Pancreas (tissue), 10 donors: ENCODE results near the gene ARIH1. TPM values are rescaled to one million over a fixed set of nuclear protein-coding genes. Genes with fewer than 3 reads are reported as not detected.
A peak's percentile ranks its signal among the peaks of the same experiment; 100 is the strongest.
"Not testable (repeated sequence)": the region's sequence is repeated elsewhere in the genome, so short reads cannot be mapped to it uniquely, and the experiment has no call there.

Experiments used
- ATAC-seq, 4 donors: fragments of 200-7000 bp; cut with Tn5 transposase; one replicate each; pipeline versions ENCODE4 v1.8.0 to v1.9.1; 2020; ENCODE audit warnings: mild to moderate bottlenecking in 4 of 4, moderate library complexity in 4 of 4
- DNase-seq, 6 donors: peaks; one replicate each; pipeline ENCODE4 v3.0.0-alpha.2; 2020
- FAIRE-seq: peaks from 2 replicates; lab custom pipeline; 2012; peaks lifted over from hg19 to GRCh38; lab: Jason Lieb, UNC
- H3K27ac ChIP-seq, 4 donors: fragments of 200-600 bp; sonication (generic); 1 replicate in 3 of 4; 2 replicates in 1 of 4; pipeline versions ENCODE4 v1.5.0 to v1.8.0; 2020
- H3K27me3 ChIP-seq, 4 donors: fragments of 200-600 bp; one replicate each; pipeline ENCODE4 v1.8.0; 2021
- H3K36me3 ChIP-seq, 3 donors: fragments of 200-600 bp; sonication (generic) in 1 of 3; one replicate each; pipeline versions ENCODE4 v1.5.0 to v1.8.0; 2020 to 2021
- H3K4me1 ChIP-seq, 3 donors: fragments of 200-600 bp; one replicate each; pipeline ENCODE4 v1.8.0; 2021
- H3K4me3 ChIP-seq, 4 donors: fragments of 200-600 bp; sonication (generic) in 2 of 4; one replicate each; pipeline versions ENCODE4 v1.5.0 to v1.8.0; 2020 to 2021
- H3K9me3 ChIP-seq, 4 donors: fragments of 200-600 bp; one replicate each; pipeline ENCODE4 v1.8.0; 2021
- WGBS, 2 donors: extraction: QIAGEN DNeasy Blood & Tissue Kit; methylation state at CpG; one replicate each; pipeline ENCODE4 v1.1.7; 2013; 5-methylcytosine and 5-hydroxymethylcytosine counted together
- intact Hi-C, 3 donors: fragments of 100-400 bp; cut with DNase I; formaldehyde crosslinking; loops; one replicate each; pipeline versions ENCODE4 v1.11.1 to v1.14.2; 2022
- polyA plus RNA-seq, 2 donors: library from polyadenylated mRNA; stranded (reverse); fragments of 200-250 nt; gene quantifications; one replicate each; pipeline ENCODE4 v1.2.3, GENCODE V29; 2013
- total RNA-seq, 6 donors: library from RNA; stranded (reverse); fragmentation: NEBNext Ultra II Directional in 4 of 6; extraction: Animal tissue kit (Norgen Biotek cat#: 25700) in 4 of 6; gene quantifications; one replicate each; pipeline versions ENCODE4 v1.2.1 to v1.2.4, GENCODE V29; 2021 to 2023
- TF ChIP-seq, protein P1 (sequence below), 4 donors: fragments of 200-600 bp; sonication (generic) in 3 of 4; IDR thresholded peaks; one replicate each; pipeline versions ENCODE4 v1.5.0 to v1.8.0; 2021; ENCODE audit warnings: antibody characterized with exemption in 4 of 4
- donor health status: healthy with polysubstance abuse.
- donor health status: DM: no; HTN: no; CAD: no; lungs with moderate emphysema.
- donor health status: DM: no; HTN: no; CAD: no.
- donor health status: control.
- donor health status: control.
- donor health status: Bipolar disorder and iron deficiency.
- donor health status: DM: yes; HTN: yes; CAD: no.
- donor health status: DM: no; HTN: no; CAD: no.
- donor health status: DM: no; HTN: no; CAD: no.
- donor health status: DM: yes; HTN: yes; CAD: no.

The ARIH1 gene, protein sequence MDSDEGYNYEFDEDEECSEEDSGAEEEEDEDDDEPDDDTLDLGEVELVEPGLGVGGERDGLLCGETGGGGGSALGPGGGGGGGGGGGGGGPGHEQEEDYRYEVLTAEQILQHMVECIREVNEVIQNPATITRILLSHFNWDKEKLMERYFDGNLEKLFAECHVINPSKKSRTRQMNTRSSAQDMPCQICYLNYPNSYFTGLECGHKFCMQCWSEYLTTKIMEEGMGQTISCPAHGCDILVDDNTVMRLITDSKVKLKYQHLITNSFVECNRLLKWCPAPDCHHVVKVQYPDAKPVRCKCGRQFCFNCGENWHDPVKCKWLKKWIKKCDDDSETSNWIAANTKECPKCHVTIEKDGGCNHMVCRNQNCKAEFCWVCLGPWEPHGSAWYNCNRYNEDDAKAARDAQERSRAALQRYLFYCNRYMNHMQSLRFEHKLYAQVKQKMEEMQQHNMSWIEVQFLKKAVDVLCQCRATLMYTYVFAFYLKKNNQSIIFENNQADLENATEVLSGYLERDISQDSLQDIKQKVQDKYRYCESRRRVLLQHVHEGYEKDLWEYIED
- total RNA-seq = 10 to 100 TPM; 59.7 to 91.3 (median 68.8) TPM
- polyA plus RNA-seq = 10 to 100 TPM; 11.5 to 22.5 TPM

DNA sequence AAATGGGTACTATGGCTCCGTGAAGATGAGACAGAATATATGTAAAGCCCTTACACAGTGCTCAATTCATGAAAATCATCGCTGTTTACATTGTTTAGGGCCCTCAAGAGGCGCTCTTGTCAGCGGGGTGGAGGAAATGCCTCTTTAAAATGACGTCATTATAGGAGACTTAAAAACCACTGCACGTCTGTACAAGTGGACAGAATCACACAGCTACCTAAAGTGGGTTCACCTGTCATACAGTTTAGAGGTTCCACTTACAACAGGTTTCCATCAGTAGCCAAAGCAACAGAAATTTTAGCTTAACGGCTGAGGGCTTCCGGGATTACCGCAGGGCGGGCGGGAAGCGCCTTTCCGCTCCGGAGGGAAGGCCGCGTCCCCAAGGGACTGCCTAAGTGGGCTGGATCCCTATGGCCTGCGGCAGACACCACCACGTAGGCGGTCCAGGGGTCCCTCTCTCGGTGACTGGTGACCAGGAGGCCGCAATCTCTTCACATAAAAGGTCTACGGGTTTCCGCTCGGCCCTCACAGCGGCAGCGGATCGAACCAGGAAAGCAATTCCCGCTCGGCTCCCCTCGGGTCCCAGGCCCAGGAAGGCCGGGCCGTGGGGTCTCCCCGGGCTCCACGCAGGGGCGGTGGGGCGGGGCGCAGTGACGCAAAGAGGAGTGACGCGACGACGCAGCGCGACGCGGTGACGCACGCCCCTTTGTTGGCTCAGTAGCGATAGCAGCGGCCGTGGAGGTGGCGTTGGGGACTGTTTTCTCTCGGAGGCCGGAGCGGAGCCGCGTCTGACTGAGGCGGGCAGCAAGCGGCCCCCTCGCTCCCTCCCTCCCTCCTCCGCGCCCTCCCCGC is at the start of gene ARIH1:
ARIH1 (plus strand) TSS at position 717 of the 852 bp plus-strand sequence. CDS start 310 bp downstream, outside the sequence.
- Histone ChIP-seq H3K9me3 (no peaks in the 10 kb centered on the region), H3K36me3 (no peaks in the 10 kb centered on the region), H3K4me1 (peaks cover 23 to 31% (median 27%) of the 10 kb centered on the region in 3 donors), H3K4me3 (peak within 1 kb of the TSS; percentile 60 to 77 (median 75)), H3K27ac (peak within 1 kb of the TSS; percentile 99 to 100 (median 100)), H3K27me3 (no peaks in the 10 kb centered on the region)
- 0 to 1% methylated on average over 48 to 63 of the region's 63 CpGs for WGBS, 2 donors
- TF ChIP-seq, protein P1, sequence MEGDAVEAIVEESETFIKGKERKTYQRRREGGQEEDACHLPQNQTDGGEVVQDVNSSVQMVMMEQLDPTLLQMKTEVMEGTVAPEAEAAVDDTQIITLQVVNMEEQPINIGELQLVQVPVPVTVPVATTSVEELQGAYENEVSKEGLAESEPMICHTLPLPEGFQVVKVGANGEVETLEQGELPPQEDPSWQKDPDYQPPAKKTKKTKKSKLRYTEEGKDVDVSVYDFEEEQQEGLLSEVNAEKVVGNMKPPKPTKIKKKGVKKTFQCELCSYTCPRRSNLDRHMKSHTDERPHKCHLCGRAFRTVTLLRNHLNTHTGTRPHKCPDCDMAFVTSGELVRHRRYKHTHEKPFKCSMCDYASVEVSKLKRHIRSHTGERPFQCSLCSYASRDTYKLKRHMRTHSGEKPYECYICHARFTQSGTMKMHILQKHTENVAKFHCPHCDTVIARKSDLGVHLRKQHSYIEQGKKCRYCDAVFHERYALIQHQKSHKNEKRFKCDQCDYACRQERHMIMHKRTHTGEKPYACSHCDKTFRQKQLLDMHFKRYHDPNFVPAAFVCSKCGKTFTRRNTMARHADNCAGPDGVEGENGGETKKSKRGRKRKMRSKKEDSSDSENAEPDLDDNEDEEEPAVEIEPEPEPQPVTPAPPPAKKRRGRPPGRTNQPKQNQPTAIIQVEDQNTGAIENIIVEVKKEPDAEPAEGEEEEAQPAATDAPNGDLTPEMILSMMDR (IDR thresholded peaks at IDR 0.05) = no peak
- ATAC-seq = peak; percentile 92 to 98 (median 94)
- intact Hi-C loops = no loop called here
- peak; percentile 97 to 99 (median 98) for DNase-seq
- FAIRE-seq = no peak

DNA sequence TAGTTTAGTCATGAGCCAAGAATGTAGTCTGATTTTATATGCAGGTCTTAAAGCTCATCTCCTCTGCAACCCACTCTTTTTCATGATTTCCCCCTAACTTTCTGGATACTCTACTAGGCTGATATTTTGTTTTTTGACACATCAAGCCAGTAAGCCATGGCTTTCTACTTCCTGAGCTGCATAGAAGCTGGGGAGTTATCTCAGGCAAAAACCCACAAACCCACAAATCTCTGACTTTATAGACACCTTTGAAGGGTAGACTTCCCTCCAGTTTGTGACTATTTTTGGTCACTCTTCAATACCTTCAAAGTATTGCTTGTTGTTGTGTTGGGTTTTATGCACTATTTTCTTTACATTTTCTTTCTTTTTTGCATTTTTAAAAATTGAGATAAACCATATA is 47.4 kb upstream of the ARIH1 start:
- FAIRE-seq (no peak), DNase-seq (no peak), ATAC-seq (no peak)
- H3K27me3 ChIP-seq = no peaks in the 10 kb centered on the region
- H3K9me3 ChIP-seq = no peaks in the 10 kb centered on the region
- H3K36me3 ChIP-seq = no peaks in the 10 kb centered on the region
- H3K4me1 ChIP-seq = no peaks in the 10 kb centered on the region
- intact Hi-C loops = no loop called here
- H3K4me3 ChIP-seq = no peak overlapping the region
- TF ChIP-seq, protein P1 (IDR thresholded peaks at IDR 0.05) = no peak
- no peak overlapping the region for H3K27ac ChIP-seq

DNA sequence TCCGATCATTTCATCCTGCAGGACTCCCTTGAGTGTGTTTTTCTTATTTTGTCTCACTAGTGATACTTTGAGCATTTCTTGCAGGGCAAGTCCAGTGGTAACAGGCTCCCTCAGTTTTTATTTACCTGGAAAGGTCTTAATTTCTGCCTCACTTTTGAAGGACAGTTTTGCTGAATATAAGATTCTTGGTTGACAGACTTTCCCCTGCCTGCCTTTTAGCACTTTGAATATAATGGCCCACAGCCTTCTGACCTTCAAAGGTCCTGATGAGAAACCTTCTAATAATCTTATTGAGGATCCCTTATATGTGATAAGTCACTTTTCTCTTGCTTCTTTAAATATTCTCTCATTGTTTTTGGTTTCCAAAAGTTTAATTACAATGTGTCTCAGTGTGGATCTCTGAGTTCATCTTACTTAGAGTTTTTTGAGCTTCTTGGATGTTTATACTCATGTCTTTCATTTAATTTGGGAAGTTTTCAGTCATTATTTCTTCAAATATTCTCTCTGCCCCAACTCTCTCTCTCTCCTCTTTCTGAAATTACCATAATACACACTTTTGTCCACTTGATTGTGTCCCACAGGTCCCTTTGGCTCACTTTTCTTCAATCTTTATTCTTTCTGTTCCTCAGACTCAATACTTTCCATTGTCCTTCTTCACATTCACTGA is 36.3 kb upstream of the ARIH1 start:
- no peaks in the 10 kb centered on the region for H3K36me3 ChIP-seq
- no peak for ATAC-seq
- no peak overlapping the region for H3K27ac ChIP-seq
- intact Hi-C loops = no loop called here
- no peak for DNase-seq
- TF ChIP-seq, protein P1 (IDR thresholded peaks at IDR 0.05) = no peak
- WGBS, 2 donors = 75 to 88% methylated on average over 1 of the region's 1 CpG
- no peak overlapping the region for H3K4me3 ChIP-seq
- H3K9me3 ChIP-seq = peaks cover 0 to 4% (median 0%) of the 10 kb centered on the region in 4 donors
- H3K27me3 ChIP-seq = peaks cover 0 to 12% (median 0%) of the 10 kb centered on the region in 4 donors
- no peaks in the 10 kb centered on the region for H3K4me1 ChIP-seq
- FAIRE-seq = no peak

DNA sequence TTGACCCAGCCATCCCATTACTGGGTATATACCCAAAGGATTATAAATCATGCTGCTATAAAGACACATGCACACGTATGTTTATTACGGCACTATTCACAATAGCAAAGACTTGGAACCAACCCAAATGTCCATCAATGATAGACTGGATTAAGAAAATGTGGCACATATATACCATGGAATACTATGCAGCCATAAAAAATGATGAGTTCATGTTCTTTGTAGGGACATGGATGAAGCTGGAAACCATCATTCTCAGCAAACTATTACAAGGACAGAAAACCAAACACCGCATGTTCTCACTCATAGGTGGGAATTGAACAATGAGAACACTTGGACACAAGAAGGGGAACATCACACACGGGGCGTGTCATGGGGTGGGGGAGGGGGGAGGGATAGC is 31.3 kb upstream of the ARIH1 start:
- H3K36me3 ChIP-seq, H3K27ac ChIP-seq, ATAC-seq, H3K27me3 ChIP-seq, DNase-seq, FAIRE-seq, H3K9me3 ChIP-seq, H3K4me3 ChIP-seq, H3K4me1 ChIP-seq, intact Hi-C loops: not testable (repeated sequence)
- WGBS, 2 donors = 80 to 94% methylated on average over 3 of the region's 5 CpGs

DNA sequence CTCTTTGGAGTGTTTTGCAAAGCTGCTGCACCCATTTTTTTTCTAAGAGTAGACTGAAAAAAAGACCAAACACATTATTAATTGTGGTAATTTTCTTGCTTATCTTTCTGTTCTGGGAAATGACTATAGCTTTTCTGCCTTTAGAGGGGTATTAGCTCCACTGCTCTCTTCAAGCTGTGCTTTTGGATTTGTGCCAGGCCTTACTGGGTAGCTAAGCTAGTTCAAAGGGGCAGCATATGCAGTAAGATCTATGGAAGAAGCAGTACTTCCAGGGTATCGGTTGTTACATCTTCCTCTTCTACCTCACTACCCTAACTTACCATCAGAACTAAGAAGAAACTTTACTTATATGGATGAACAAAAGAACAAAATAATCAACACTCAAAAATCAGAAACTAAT is 28.7 kb upstream of the ARIH1 start:
- Histone ChIP-seq H3K4me1 (no peaks in the 10 kb centered on the region), H3K27me3 (no peaks in the 10 kb centered on the region), H3K4me3 (no peak overlapping the region), H3K27ac (no peak overlapping the region), H3K9me3 (no peaks in the 10 kb centered on the region), H3K36me3 (no peaks in the 10 kb centered on the region)
- 72 to 82% methylated on average over 1 of the region's 1 CpG for WGBS, 2 donors
- DNase-seq (no peak), ATAC-seq (no peak), FAIRE-seq (no peak)
- TF ChIP-seq, protein P1 (IDR thresholded peaks at IDR 0.05) = no peak
- intact Hi-C loops = no loop called here
